SKM-1 (cell line): Measurements from ENCODE around the gene CERT1.

Experiments used
- DNase-seq: peaks from one replicate; lab custom pipeline; 2025; ENCODE audit not compliant: unreplicated experiment; lab: John Stamatoyannopoulos, UW

Gene CERT1

GRCh38 chr5:75412111-75412990 lies 99.1 kb downstream of the CERT1 start:
- no peak for DNase-seq

GRCh38 chr5:75405296-75405695 lies 106.1 kb downstream of the CERT1 start:
- no peak for DNase-seq

GRCh38 chr5:75395277-75395676 lies 116.2 kb downstream of the CERT1 start:
- DNase-seq, result no peak

GRCh38 chr5:75389430-75389829 lies 122.0 kb downstream of the CERT1 start:
- no peak for DNase-seq

GRCh38 chr5:75387806-75388205 lies 123.6 kb downstream of the CERT1 start:
- DNase-seq, result no peak

GRCh38 chr5:75384218-75384617 lies 127.2 kb downstream of the CERT1 start:
- DNase-seq, result no peak

GRCh38 chr5:75381456-75381855 lies 130.0 kb downstream of the CERT1 start:
- no peak for DNase-seq

- no peak for DNase-seq
Measured at GRCh38 chr5:75380099-75380498, 131.3 kb downstream of the CERT1 start.

- no peak for DNase-seq
Measured at GRCh38 chr5:75375414-75375813, 136.0 kb downstream of the CERT1 start.

- no peak for DNase-seq
Measured at GRCh38 chr5:75374394-75374814, 137.0 kb downstream of the CERT1 start.

GRCh38 chr5:75373862-75374261 lies 137.6 kb downstream of the CERT1 start:
- DNase-seq, result no peak

- no peak for DNase-seq
Measured at GRCh38 chr5:75368391-75368790, 143.0 kb downstream of the CERT1 start.

- DNase-seq, result no peak
Measured at GRCh38 chr5:75367401-75367800, 144.0 kb downstream of the CERT1 start.

GRCh38 chr5:75366787-75367186 lies 144.6 kb downstream of the CERT1 start:
- DNase-seq, result no peak

GRCh38 chr5:75365740-75366139 lies 145.7 kb downstream of the CERT1 start:
- DNase-seq, result no peak

GRCh38 chr5:75364571-75365280 lies 146.7 kb downstream of the CERT1 start:
- DNase-seq, result no peak

GRCh38 chr5:75363726-75364495 lies 147.5 kb downstream of the CERT1 start:
- DNase-seq, result no peak

GRCh38 chr5:75363111-75363510 lies 148.3 kb downstream of the CERT1 start:
- no peak for DNase-seq

GRCh38 chr5:75362474-75362975 lies 148.9 kb downstream of the CERT1 start:
- no peak for DNase-seq

GRCh38 chr5:75361310-75361709 lies 150.1 kb downstream of the CERT1 start:
- DNase-seq, result no peak

- no peak for DNase-seq
Measured at GRCh38 chr5:75358117-75358516, 153.3 kb downstream of the CERT1 start.
